PC-9 (cell line): ENCODE data around the gene KRT14. TPM values are rescaled to one million over a fixed set of nuclear protein-coding genes. Genes with fewer than 3 reads are reported as not detected.
A peak's percentile ranks its signal among the peaks of the same experiment; 100 is the strongest.

ENCODE experiments used
- Bru-seq: library from RNA; stranded (reverse); fragments of 400-500 nt; gene quantifications from one replicate; lab custom pipeline; 2021; lab: Mats Ljungman, UMichigan
- BruChase-seq, 2 experiments: library from RNA; stranded (reverse); fragments of 400-500 nt; gene quantifications; one replicate each; lab custom pipeline; 2021; lab: Mats Ljungman, UMichigan
- BruUV-seq: library from RNA; stranded (reverse); fragments of 400-500 nt; replicated peaks from 2 replicates; lab custom pipeline; 2021; lab: Mats Ljungman, UMichigan
- CTCF ChIA-PET: fragments of 300-600 bp; sonication (Branson Sonifier 250); formaldehyde crosslinking; loops from one replicate; lab custom pipeline; 2022; ENCODE audit warnings: antibody characterized with exemption; lab: Charles Lee
- POLR2A ChIA-PET: fragments of 300-600 bp; sonication (Branson Sonifier 250); formaldehyde crosslinking; loops from one replicate; lab custom pipeline; 2022; ENCODE audit warnings: antibody characterized with exemption; ENCODE audit not compliant: unreplicated experiment; lab: Charles Lee
- DNase-seq, 2 experiments: peaks; one replicate each; pipeline versions ENCODE4 v3.0.0 to v3.0.0-alpha.2; 2015 to 2022; ENCODE audit warnings: mixed read lengths in 1 of 2
- H2AFZ ChIP-seq: fragments of 200-600 bp; sonication (generic); 2 replicates; pipeline ENCODE4 v1.8.1; 2017; ENCODE audit warnings: antibody characterized with exemption
- H3F3A ChIP-seq: fragments of 200-600 bp; sonication (generic); 2 replicates; pipeline ENCODE4 v1.8.1; 2017; ENCODE audit warnings: antibody characterized with exemption, mild to moderate bottlenecking, low read depth; ENCODE audit not compliant: insufficient read depth
- H3K27ac ChIP-seq: fragments of 200-600 bp; sonication (generic); 2 replicates; pipeline ENCODE4 v1.6.1; 2016; ENCODE audit warnings: mixed run types
- H3K27me3 ChIP-seq: fragments of 200-600 bp; sonication (generic); 2 replicates; pipeline ENCODE4 v1.6.1; 2016; ENCODE audit warnings: low read depth, mixed run types; ENCODE audit not compliant: insufficient read depth
- H3K36me3 ChIP-seq: fragments of 200-600 bp; sonication (generic); 2 replicates; pipeline ENCODE4 v1.6.1; 2016; ENCODE audit warnings: low read depth, mixed run types
- H3K4me1 ChIP-seq: fragments of 200-600 bp; sonication (generic); replicated peaks from 2 replicates; pipeline ENCODE4 v1.6.1; 2016; ENCODE audit warnings: mixed run types; ENCODE audit not compliant: insufficient read depth
- H3K4me2 ChIP-seq: fragments of 200-600 bp; sonication (generic); 2 replicates; pipeline ENCODE4 v1.6.1; 2017; ENCODE audit warnings: mixed run types
- H3K4me3 ChIP-seq: fragments of 200-600 bp; sonication (generic); 2 replicates; pipeline ENCODE4 v1.6.1; 2016; ENCODE audit warnings: mixed run types
- H3K79me2 ChIP-seq: fragments of 200-600 bp; sonication (generic); 2 replicates; pipeline ENCODE4 v1.6.1; 2017; ENCODE audit warnings: low read depth, mixed run types
- H3K9me2 ChIP-seq: fragments of 200-600 bp; sonication (generic); 2 replicates; pipeline ENCODE4 v1.8.1; 2017; ENCODE audit warnings: mild to moderate bottlenecking; ENCODE audit not compliant: insufficient read depth
- H3K9me3 ChIP-seq: fragments of 200-600 bp; sonication (generic); 2 replicates; pipeline ENCODE4 v1.8.1; 2016; ENCODE audit warnings: low read depth; ENCODE audit not compliant: insufficient read depth
- H4K20me1 ChIP-seq: fragments of 200-600 bp; sonication (generic); 2 replicates; pipeline ENCODE4 v1.8.1; 2017; ENCODE audit not compliant: insufficient read depth
- CTCF ChIP-seq: fragments of 200-600 bp; sonication (generic); conservative IDR thresholded peaks from 2 replicates; pipeline ENCODE4 v1.6.1; 2017; ENCODE audit warnings: mixed run types, antibody characterized with exemption, mild to moderate bottlenecking, moderate library complexity
- EZH2 ChIP-seq: fragments of 200-600 bp; sonication (generic); IDR thresholded peaks from 2 replicates; pipeline ENCODE4 v1.8.0; 2017; ENCODE audit warnings: antibody characterized with exemption, low read depth
- intact Hi-C: fragments of 100-400 bp; cut with micrococcal nuclease; formaldehyde crosslinking; loops from one replicate; pipeline ENCODE4 v1.10.0; 2022; ENCODE audit not compliant: unreplicated experiment
- long read RNA-seq: library from polyadenylated mRNA; stranded (forward); transcript quantifications from one replicate; pipeline ENCODE4 v2.0.0, GENCODE V29; 2022
- total RNA-seq: library from RNA; stranded (reverse); gene quantifications from 2 replicates; pipeline ENCODE4 v1.2.3, GENCODE V29; 2021

KRT14 gene
- 2.2 and 2.5 TPM in 2 replicates for total RNA-seq
- percentile 10 among the genes with signal in this experiment for Bru-seq, nascent RNA
- BruChase-seq, experiment 1, labeled RNA remaining after a 2-hour chase, result percentile 19 among the genes with signal in this experiment
- BruChase-seq, experiment 2, labeled RNA remaining after a 6-hour chase, result percentile 44 among the genes with signal in this experiment
- long read RNA-seq, partial matches to known transcripts, result 1 of 1 reads
- long read RNA-seq, other reads (novel, unspliced or antisense), result 0 of 1 reads

- no peak within 1 kb of the TSS for H3K4me3 ChIP-seq
- H3K4me2 ChIP-seq, result no peak within 1 kb of the TSS
Observed at GRCh38 chr17:41586863-41587495, at the start of gene KRT14. Gene KRT14 (minus strand): TSS chr17:41586895. CDS start chr17:41586834, 61 bp downstream.

GRCh38 chr17:41635121-41636097 lies 48.7 kb upstream of the KRT14 start:
- no peaks in the 10 kb centered on the region for H3K27me3 ChIP-seq
- TF ChIP-seq CTCF (no peak), EZH2 (no peak)
- no peak overlapping the region for H3K4me3 ChIP-seq
- peaks cover 10% of the 10 kb centered on the region; the same call in 1 of the 2 replicates for H3F3A ChIP-seq
- no peak overlapping the region for H3K4me2 ChIP-seq
- POLR2A ChIA-PET, result no interaction called here
- no peak overlapping the region for H2AFZ ChIP-seq
- intact Hi-C loops, result no loop called here
- no peaks in the 10 kb centered on the region for H4K20me1 ChIP-seq
- H3K79me2 ChIP-seq, result no peaks in the 10 kb centered on the region
- no peaks in the 10 kb centered on the region for H3K9me3 ChIP-seq
- no peaks in the 10 kb centered on the region for H3K4me1 ChIP-seq
- H3K9me2 ChIP-seq, result no peaks in the 10 kb centered on the region
- no peaks in the 10 kb centered on the region for H3K36me3 ChIP-seq
- no peak overlapping the region for H3K27ac ChIP-seq
- no peak for DNase-seq
- CTCF ChIA-PET, result no interaction called here
- no TSS peak for BruUV-seq

More at GRCh38 chr17:41586863-41587495, at the start of gene KRT14:
- BruUV-seq, result no TSS peak
- H3K27me3 ChIP-seq, result no peaks in the 10 kb centered on the region
- H3K9me2 ChIP-seq, result no peaks in the 10 kb centered on the region
- no peaks in the 10 kb centered on the region for H4K20me1 ChIP-seq
- H3K27ac ChIP-seq, result no peak within 1 kb of the TSS
- intact Hi-C loops, result no loop called here
- no peaks in the 10 kb centered on the region; the same call in 1 of the 2 replicates for H3F3A ChIP-seq
- no peaks in the 10 kb centered on the region for H3K79me2 ChIP-seq
- TF ChIP-seq EZH2, result no peak
- no peak for TF ChIP-seq CTCF
- CTCF ChIA-PET, result no interaction called here
- H2AFZ ChIP-seq, result no peak within 1 kb of the TSS
- H3K4me1 ChIP-seq, result peaks cover 10% of the 10 kb centered on the region
- no peak for DNase-seq
- POLR2A ChIA-PET, result no interaction called here
- H3K9me3 ChIP-seq, result no peaks in the 10 kb centered on the region
- H3K36me3 ChIP-seq, result no peaks in the 10 kb centered on the region

- no peak overlapping the region for H3K4me3 ChIP-seq
- CTCF ChIA-PET, result no interaction called here
- intact Hi-C loops, result no loop called here
- POLR2A ChIA-PET, result no interaction called here
- BruUV-seq, result no TSS peak
- H3K9me2 ChIP-seq, result no peaks in the 10 kb centered on the region
- H4K20me1 ChIP-seq, result no peaks in the 10 kb centered on the region
- H3K79me2 ChIP-seq, result no peaks in the 10 kb centered on the region
- H3K36me3 ChIP-seq, result no peaks in the 10 kb centered on the region
- H3F3A ChIP-seq, result peaks cover 10% of the 10 kb centered on the region; the same call in 1 of the 2 replicates
- no peak for DNase-seq
- H3K9me3 ChIP-seq, result no peaks in the 10 kb centered on the region
- no peak overlapping the region for H3K4me2 ChIP-seq
- H3K27me3 ChIP-seq, result no peaks in the 10 kb centered on the region
- H3K27ac ChIP-seq, result no peak overlapping the region
- H2AFZ ChIP-seq, result no peak overlapping the region
- H3K4me1 ChIP-seq, result no peaks in the 10 kb centered on the region
- no peak for TF ChIP-seq CTCF
- TF ChIP-seq EZH2, result no peak
Observed at GRCh38 chr17:41634639-41635038, 47.9 kb upstream of the KRT14 start.
